K562 (cell line): ENCODE data around the gene TNF. TPM values are rescaled to one million over a fixed set of nuclear protein-coding genes. Genes with fewer than 3 reads are reported as not detected.

Experiments used
- ARHGAP35 ChIP-seq: fragments of 450-650 bp; IDR thresholded peaks from 2 replicates; pipeline ENCODE4 v1.6.1; 2018; ENCODE audit not compliant: partially characterized antibody
- BCOR ChIP-seq: fragments of 450-650 bp; IDR thresholded peaks from 2 replicates; pipeline ENCODE4 v1.6.1; 2016
- CHD1 ChIP-seq: fragments of 200-600 bp; sonication (generic); IDR thresholded peaks from one replicate; pipeline ENCODE4 v1.6.1; 2012; ENCODE audit warnings: mild to moderate bottlenecking, moderate library complexity, low read length, inconsistent platforms
- CREBBP ChIP-seq: IDR thresholded peaks from one replicate; pipeline ENCODE4 v1.6.1; 2012; ENCODE audit warnings: low read depth, mild to moderate bottlenecking, control low read depth, inconsistent platforms, low read length
- DMBX1 ChIP-seq: fragments of 250-450 bp; sonication (Bioruptor Pico); IDR thresholded peaks from 2 replicates; pipeline ENCODE4 v1.8.0; 2022; ENCODE audit warnings: inconsistent platforms, mild to moderate bottlenecking, moderate library complexity, borderline replicate concordance
- DNMT1 ChIP-seq: fragments of 450-650 bp; IDR thresholded peaks from 2 replicates; pipeline ENCODE4 v1.6.1; 2016; ENCODE audit warnings: antibody characterized with exemption, mild to moderate bottlenecking
- ETV6 ChIP-seq, 3 experiments: fragments of 150-350 bp in 1 of 3; sonication (generic) in 1 of 3; formaldehyde crosslinking in 1 of 3; IDR thresholded peaks; 2 replicates each; pipeline versions ENCODE4 v1.6.1 to v1.8.0; 2014 to 2022; ENCODE audit warnings: borderline replicate concordance in 2 of 3, low read depth in 2 of 3, antibody characterized with exemption in 1 of 3, low read length in 1 of 3, mild to moderate bottlenecking in 1 of 3, missing genetic modification reagents in 1 of 3
- EZH2 ChIP-seq: IDR thresholded peaks from 2 replicates; pipeline ENCODE4 v1.6.1; 2012; ENCODE audit warnings: low read depth, mild to moderate bottlenecking, inconsistent platforms, low read length, borderline replicate concordance
- GTF2F1 ChIP-seq: IDR thresholded peaks from 2 replicates; pipeline ENCODE4 v1.6.1; 2011; ENCODE audit warnings: low read depth, low read length, improper control_type of control experiment
- HDAC1 ChIP-seq, 2 experiments: fragments of 450-650 bp; IDR thresholded peaks; 2 replicates each; pipeline ENCODE4 v1.6.1; 2016 to 2017; ENCODE audit warnings: inconsistent platforms in 1 of 2, mild to moderate bottlenecking in 1 of 2, moderate library complexity in 1 of 2
- KAT7 ChIP-seq: sonication (generic); formaldehyde crosslinking; IDR thresholded peaks from 2 replicates; pipeline ENCODE4 v1.8.0; 2022; ENCODE audit warnings: missing genetic modification reagents, mild to moderate bottlenecking, borderline replicate concordance
- PPARD ChIP-seq: fragments of 250-450 bp; sonication (Bioruptor Pico); IDR thresholded peaks from 2 replicates; pipeline ENCODE4 v1.8.0; 2022; ENCODE audit warnings: inconsistent platforms, mild to moderate bottlenecking, moderate library complexity
- TBP ChIP-seq: optimal IDR thresholded peaks from 2 replicates; pipeline ENCODE3; 2011; ENCODE audit warnings: low read depth, low read length, improper control_type of control experiment
- TGIF2 ChIP-seq: sonication (generic); formaldehyde crosslinking; IDR thresholded peaks from 2 replicates; pipeline ENCODE4 v1.8.1; 2022; ENCODE audit warnings: mild to moderate bottlenecking, missing genetic modification reagents, moderate library complexity
- THRAP3 ChIP-seq: fragments of 450-650 bp; IDR thresholded peaks from 2 replicates; pipeline ENCODE4 v1.6.1; 2016; ENCODE audit warnings: mild to moderate bottlenecking, inconsistent platforms, borderline replicate concordance
- XRCC3 ChIP-seq: fragments of 450-650 bp; IDR thresholded peaks from 2 replicates; pipeline ENCODE4 v1.6.1; 2017; ENCODE audit warnings: mild to moderate bottlenecking, moderate library complexity
- ZNF311 ChIP-seq: fragments of 250-450 bp; sonication (Bioruptor Pico); IDR thresholded peaks from 2 replicates; pipeline ENCODE4 v1.4.0; 2020; ENCODE audit warnings: mild to moderate bottlenecking, moderate library complexity
- ZNF589 ChIP-seq: fragments of 200-800 bp; sonication (Bioruptor generic); IDR thresholded peaks from 2 replicates; pipeline ENCODE4 v1.6.1; 2016; ENCODE audit warnings: low read depth, missing genetic modification characterization, missing compliant biosample characterization
- ZNF668 ChIP-seq: fragments of 250-450 bp; sonication (Bioruptor Pico); IDR thresholded peaks from 2 replicates; pipeline ENCODE4 v1.8.0; 2022; ENCODE audit warnings: mild to moderate bottlenecking, inconsistent platforms
- ZNF785 ChIP-seq: fragments of 250-450 bp; sonication (Bioruptor Pico); IDR thresholded peaks from 2 replicates; pipeline ENCODE4 v1.4.0; 2020; ENCODE audit warnings: mild to moderate bottlenecking
- polyA plus RNA-seq, 8 experiments: library from polyadenylated mRNA; depleted of rRNA in 4 of 8; stranded (reverse) in 5 of 8; unstranded in 3 of 8; fragments of >200 nt; fragmentation: Nextera tagmentation in 2 of 8; fragmentation: Illumina TruSeq in 1 of 8; extraction: Ambion mirVana in 2 of 8; extraction: Trizol in 1 of 8; gene quantifications; 2 replicates each; pipeline versions ENCODE4 v1.2.1 to v1.2.3, GENCODE V29; 2011 to 2014; ENCODE audit warnings: inconsistent platforms in 1 of 8, missing spikeins in 1 of 8
- total RNA-seq, 7 experiments: library from RNA; depleted of rRNA in 6 of 7; stranded (reverse); fragments of >200 nt in 6 of 7; fragmentation: Illumina TruSeq in 2 of 7; extraction: Trizol in 2 of 7; gene quantifications; 2 replicates each; pipeline versions ENCODE4 v1.2.1 to v1.2.3, GENCODE V29; 2011 to 2021; ENCODE audit warnings: low replicate concordance in 1 of 7
- TF ChIP-seq, protein P1 (sequence below), 2 experiments: fragments of 450-650 bp; IDR thresholded peaks; 2 replicates each; pipeline ENCODE4 v1.6.1; 2018; ENCODE audit warnings: mild to moderate bottlenecking in 2 of 2, low read depth in 1 of 2; ENCODE audit not compliant: partially characterized antibody in 2 of 2
- TF ChIP-seq, protein P2 (sequence below), 3 experiments: fragments of 200-800 bp in 1 of 3; sonication (Bioruptor generic) in 1 of 3; sonication (generic) in 1 of 3; formaldehyde crosslinking in 1 of 3; IDR thresholded peaks; 2 replicates each; pipeline versions ENCODE4 v1.6.1 to v1.8.0; 2016 to 2022; ENCODE audit warnings: mild to moderate bottlenecking in 2 of 3, missing compliant biosample characterization in 2 of 3, missing genetic modification characterization in 2 of 3, missing genetic modification reagents in 1 of 3
- TF ChIP-seq, protein P3 (sequence below): IDR thresholded peaks from 2 replicates; pipeline ENCODE4 v1.6.1; 2011; ENCODE audit not compliant: insufficient read length; ENCODE audit errors: extremely low read depth

The TNF gene
- total and polyA plus RNA-seq, 9 of the 15 experiments (the other 6 are each of a cell fraction or from before 2014, with no cell fraction given), result 0.08 to 0.40 TPM; not detected in 7

DNA sequence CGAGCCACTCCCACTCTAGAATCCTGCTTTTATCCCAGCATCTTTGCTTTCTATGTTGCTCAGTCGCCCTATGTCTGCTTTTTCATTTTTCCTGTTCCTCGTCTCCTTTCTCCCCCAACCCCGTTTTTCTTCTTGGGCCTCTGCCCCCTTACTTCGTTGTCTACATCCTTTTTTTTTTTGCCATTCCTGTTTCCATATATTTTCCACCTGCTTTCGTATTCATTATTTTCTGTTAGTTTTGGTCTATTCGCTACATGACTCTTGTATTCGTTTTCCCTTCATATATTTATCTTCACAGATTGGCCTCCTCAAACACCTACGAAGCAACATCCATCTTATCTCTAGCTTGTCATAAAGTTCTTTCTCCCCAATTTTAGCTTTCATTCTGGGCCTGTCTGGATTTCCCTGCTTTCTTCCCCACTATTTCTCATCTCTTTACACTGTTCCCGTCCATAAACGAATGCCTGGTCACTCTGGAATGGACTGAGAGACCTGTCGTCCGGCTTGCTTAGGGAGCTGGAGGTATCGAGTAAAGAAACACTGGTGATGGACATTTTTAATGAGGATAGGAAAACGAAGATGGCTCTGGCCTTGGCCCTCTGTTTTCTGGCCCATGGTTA, 46.1 kb downstream of the TNF start (continued):
- TF ChIP-seq ZNF785 (CRISPR knock-in tag) (no peak), DNMT1 (no peak), TGIF2 (CRISPR knock-in tag) (no peak), DMBX1 (CRISPR knock-in tag) (0 out of 2 replicates have a peak, but pooled peaks have one; percentile 25), THRAP3 (peak; percentile 62; the same call in 1 of the 2 replicates), ZNF668 (no peak), ZNF311 (CRISPR knock-in tag) (no peak), CHD1 (peak; percentile 95), BCOR (0 out of 2 replicates have a peak, but pooled peaks have one; percentile 30), EZH2 (no peak), TBP (no peak), GTF2F1 (no peak), ZNF589 (CRISPR knock-in tag) (no peak), ARHGAP35 (peak; percentile 38), KAT7 (no peak), XRCC3 (no peak), ETV6 (IDR thresholded peaks at IDR 0.05; ENCODE audit: borderline replicate concordance in 1 of 2, low read depth in 2 of 2, low read length in 1 of 2) (peak in 1 of 2 experiments; percentile 10; a peak in 1 of 4 replicates), ETV6 (CRISPR knock-in tag; IDR thresholded peaks at IDR 0.05; ENCODE audit: borderline replicate concordance) (0 out of 2 replicates have a peak, but pooled peaks have one; percentile 19), PPARD (CRISPR knock-in tag) (no peak), HDAC1 (IDR thresholded peaks at IDR 0.05) (0 out of 4 replicates have a peak, but pooled peaks of 1 of the 2 experiments have one; percentile 39), CREBBP (no peak)
- TF ChIP-seq, protein P1, sequence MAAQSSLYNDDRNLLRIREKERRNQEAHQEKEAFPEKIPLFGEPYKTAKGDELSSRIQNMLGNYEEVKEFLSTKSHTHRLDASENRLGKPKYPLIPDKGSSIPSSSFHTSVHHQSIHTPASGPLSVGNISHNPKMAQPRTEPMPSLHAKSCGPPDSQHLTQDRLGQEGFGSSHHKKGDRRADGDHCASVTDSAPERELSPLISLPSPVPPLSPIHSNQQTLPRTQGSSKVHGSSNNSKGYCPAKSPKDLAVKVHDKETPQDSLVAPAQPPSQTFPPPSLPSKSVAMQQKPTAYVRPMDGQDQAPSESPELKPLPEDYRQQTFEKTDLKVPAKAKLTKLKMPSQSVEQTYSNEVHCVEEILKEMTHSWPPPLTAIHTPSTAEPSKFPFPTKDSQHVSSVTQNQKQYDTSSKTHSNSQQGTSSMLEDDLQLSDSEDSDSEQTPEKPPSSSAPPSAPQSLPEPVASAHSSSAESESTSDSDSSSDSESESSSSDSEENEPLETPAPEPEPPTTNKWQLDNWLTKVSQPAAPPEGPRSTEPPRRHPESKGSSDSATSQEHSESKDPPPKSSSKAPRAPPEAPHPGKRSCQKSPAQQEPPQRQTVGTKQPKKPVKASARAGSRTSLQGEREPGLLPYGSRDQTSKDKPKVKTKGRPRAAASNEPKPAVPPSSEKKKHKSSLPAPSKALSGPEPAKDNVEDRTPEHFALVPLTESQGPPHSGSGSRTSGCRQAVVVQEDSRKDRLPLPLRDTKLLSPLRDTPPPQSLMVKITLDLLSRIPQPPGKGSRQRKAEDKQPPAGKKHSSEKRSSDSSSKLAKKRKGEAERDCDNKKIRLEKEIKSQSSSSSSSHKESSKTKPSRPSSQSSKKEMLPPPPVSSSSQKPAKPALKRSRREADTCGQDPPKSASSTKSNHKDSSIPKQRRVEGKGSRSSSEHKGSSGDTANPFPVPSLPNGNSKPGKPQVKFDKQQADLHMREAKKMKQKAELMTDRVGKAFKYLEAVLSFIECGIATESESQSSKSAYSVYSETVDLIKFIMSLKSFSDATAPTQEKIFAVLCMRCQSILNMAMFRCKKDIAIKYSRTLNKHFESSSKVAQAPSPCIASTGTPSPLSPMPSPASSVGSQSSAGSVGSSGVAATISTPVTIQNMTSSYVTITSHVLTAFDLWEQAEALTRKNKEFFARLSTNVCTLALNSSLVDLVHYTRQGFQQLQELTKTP (IDR thresholded peaks at IDR 0.05; ENCODE audit: low read depth in 1 of 2, partially characterized antibody in 2 of 2), result peak; percentile 36 to 60
- TF ChIP-seq, protein P2, sequence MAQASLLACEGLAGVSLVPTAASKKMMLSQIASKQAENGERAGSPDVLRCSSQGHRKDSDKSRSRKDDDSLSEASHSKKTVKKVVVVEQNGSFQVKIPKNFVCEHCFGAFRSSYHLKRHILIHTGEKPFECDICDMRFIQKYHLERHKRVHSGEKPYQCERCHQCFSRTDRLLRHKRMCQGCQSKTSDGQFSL (CRISPR knock-in tag; IDR thresholded peaks at IDR 0.05), result no peak
- TF ChIP-seq, protein P2 (tag; IDR thresholded peaks at IDR 0.05), result no peak
- TF ChIP-seq, protein P3, sequence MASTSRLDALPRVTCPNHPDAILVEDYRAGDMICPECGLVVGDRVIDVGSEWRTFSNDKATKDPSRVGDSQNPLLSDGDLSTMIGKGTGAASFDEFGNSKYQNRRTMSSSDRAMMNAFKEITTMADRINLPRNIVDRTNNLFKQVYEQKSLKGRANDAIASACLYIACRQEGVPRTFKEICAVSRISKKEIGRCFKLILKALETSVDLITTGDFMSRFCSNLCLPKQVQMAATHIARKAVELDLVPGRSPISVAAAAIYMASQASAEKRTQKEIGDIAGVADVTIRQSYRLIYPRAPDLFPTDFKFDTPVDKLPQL, result no peak
